Stimulated activated CD8-positive, alpha-beta memory T cell treated with anti-CD3 and anti-CD28 coated beads, Interleukin-4, amount 100 ng/mL, for 48 hours (primary cell): ENCODE measurements around the gene PTPRN2.
"Not testable (repeated sequence)": the region's sequence is repeated elsewhere in the genome, so short reads cannot be mapped to it uniquely, and the experiment has no call there.

ENCODE experiments used
- DNase-seq: peaks from one replicate; pipeline ENCODE4 v3.0.0-alpha.2; 2020

Gene PTPRN2

GRCh38 chr7:157952050-157952667 is 635.5 kb downstream of the PTPRN2 start:
- no peak for DNase-seq

GRCh38 chr7:157951300-157952049 is 636.1 kb downstream of the PTPRN2 start:
- DNase-seq: no peak

DNA sequence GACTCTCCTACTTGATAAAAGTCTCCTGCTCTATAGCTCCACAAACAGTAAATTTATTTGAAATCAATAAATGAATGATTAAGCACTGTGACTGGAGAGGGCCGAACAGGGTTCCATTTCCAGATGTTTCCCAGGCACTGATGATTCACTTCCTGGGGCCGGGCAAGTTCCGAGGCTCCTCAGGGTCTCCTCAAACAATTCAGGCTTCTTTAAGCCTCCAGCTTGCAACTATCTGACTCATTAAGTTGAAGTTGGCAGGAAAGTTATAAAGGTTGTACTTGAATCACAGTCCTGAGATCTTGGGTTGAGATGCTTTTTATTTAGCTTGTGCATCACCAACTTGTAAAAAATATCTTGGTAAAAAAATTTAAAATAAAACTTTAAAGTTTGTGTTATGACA is 637.9 kb downstream of the PTPRN2 start:
- DNase-seq: no peak

- DNase-seq: no peak
These were observed 640.1 kb downstream of the PTPRN2 start for GRCh38 chr7:157947504-157947903.

GRCh38 chr7:157946398-157947060 is 641.1 kb downstream of the PTPRN2 start:
- no peak for DNase-seq

- no peak for DNase-seq
These were observed 642.2 kb downstream of the PTPRN2 start for GRCh38 chr7:157945401-157945800.

GRCh38 chr7:157944734-157945291 is 642.8 kb downstream of the PTPRN2 start:
- no peak for DNase-seq

DNA sequence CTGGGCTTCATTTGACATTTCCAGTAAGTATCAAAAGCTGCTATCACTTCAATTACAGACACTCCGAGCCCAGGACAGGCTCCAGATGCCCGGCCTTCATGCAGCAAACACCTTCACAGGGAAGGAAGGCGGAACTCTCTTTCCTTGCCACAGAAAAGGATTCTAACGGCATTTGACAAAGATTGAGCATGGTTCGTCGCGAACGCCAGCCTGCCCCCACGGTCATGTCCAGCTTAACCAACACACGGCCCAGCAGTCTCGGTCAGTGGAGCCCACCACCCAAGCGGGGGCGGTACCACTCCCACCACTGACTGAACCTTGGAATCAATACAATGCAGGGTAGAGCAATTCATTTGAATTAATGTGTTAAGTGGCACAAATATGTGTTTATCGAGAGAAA is 643.6 kb downstream of the PTPRN2 start:
- no peak for DNase-seq

GRCh38 chr7:157943561-157943960 is 644.1 kb downstream of the PTPRN2 start:
- DNase-seq: no peak

- no peak for DNase-seq
These were observed 646.4 kb downstream of the PTPRN2 start for GRCh38 chr7:157941210-157941609.

DNA sequence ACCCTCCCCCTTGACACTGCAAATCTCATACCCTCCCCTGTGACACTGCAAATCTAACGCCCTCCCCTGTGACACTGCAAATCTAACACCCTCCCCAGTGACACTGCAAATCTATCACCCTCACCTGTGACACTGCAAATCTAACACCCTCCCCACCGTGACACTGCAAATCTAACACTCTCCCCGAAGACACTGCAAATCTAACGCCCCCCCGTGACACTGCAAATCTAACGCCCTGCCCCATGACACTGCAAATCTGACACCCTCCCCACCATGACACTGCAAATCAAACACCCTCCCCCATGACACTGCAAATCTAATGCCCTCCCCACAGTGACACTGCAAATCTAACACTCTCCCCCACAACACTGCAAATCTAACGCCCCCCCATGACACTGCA is 647.1 kb downstream of the PTPRN2 start:
- no peak for DNase-seq

- no peak for DNase-seq
These were observed 649.4 kb downstream of the PTPRN2 start for GRCh38 chr7:157938211-157938610.

GRCh38 chr7:157937406-157937805 is 650.2 kb downstream of the PTPRN2 start:
- DNase-seq: no peak

DNA sequence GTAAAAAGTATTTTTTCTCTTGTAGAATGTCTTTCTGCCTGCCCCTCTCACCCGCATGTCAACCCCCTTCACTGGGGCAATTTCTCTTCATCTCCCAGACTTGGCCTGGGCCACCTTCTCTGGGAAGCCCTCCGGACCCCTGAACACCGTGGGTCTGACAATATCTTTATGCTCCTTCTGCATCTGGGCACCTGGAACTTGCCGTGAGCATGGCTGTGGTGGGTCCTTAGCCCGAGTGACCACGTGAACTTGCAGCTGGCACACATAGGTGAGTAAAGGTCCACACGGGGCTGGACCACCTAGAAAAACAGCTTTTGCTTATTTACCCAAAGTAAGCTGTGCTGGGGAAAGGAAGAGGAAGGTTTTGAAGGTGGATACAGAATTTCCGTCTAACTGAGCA is 650.6 kb downstream of the PTPRN2 start:
- DNase-seq: no peak

- DNase-seq: not testable (repeated sequence)
These were observed 651.9 kb downstream of the PTPRN2 start for GRCh38 chr7:157935721-157936120.

- not testable (repeated sequence) for DNase-seq
These were observed 654.1 kb downstream of the PTPRN2 start for GRCh38 chr7:157933219-157934155.

GRCh38 chr7:157932498-157933218 is 655.0 kb downstream of the PTPRN2 start:
- DNase-seq: no peak

DNA sequence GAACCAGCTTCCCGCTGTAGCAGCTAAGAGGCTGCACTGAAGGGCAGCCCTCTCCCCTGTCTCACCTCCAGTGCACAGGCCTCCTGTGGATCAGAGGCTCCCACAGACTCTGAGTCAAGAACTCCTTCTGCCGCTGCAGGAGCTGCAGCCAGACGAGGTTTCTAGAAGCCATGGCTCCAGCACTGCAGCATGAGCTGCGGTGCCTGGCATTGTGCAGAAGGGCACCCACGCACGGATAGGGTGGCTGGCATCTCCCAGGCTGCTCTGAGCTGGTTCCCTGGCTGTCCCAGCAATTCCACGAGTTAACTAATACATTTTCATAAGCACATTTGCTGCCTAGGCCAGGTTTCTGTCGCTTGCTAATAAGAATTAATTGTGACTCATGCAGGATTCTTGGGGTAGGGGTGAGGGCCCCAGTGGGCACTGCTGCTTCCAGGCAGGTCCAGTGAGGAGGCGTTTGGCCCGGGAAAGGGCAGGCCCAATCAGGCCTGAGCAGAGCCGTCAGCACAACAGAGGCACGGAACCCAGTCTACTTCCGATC is 656.6 kb downstream of the PTPRN2 start:
- no peak for DNase-seq

GRCh38 chr7:157930441-157930840 is 657.2 kb downstream of the PTPRN2 start:
- DNase-seq: no peak

GRCh38 chr7:157929671-157930070 is 658.0 kb downstream of the PTPRN2 start:
- DNase-seq: no peak

GRCh38 chr7:157928808-157929425 is 658.7 kb downstream of the PTPRN2 start:
- DNase-seq: no peak
